A549 (cell line): Measurements from ENCODE around the gene TLR9. TPM values are rescaled to one million over a fixed set of nuclear protein-coding genes. Genes with fewer than 3 reads are reported as not detected.
A peak's percentile ranks its signal among the peaks of the same experiment; 100 is the strongest.

Experiments used
- ATAC-seq, 2 experiments: fragments of 200-7000 bp in 1 of 2; fragments of >200 bp in 1 of 2; cut with Nextera tagmentation in 1 of 2; cut with Tn5 transposase in 1 of 2; 3 replicates each; pipeline versions ENCODE4 v1.8.0 to v1.9.1; 2018 to 2020; ENCODE audit warnings: mild to moderate bottlenecking in 1 of 2, moderate library complexity in 1 of 2
- CTCF ChIA-PET: fragments of 300-600 bp; sonication (Branson Sonifier 250); formaldehyde crosslinking; extraction: SDS; loops from one replicate; lab custom pipeline; 2021; ENCODE audit warnings: antibody characterized with exemption, inconsistent platforms; lab: Yijun Ruan, JAX
- POLR2A ChIA-PET: fragments of 350-600 bp; formaldehyde crosslinking; extraction: SDS; loops from one replicate; lab custom pipeline; 2021; ENCODE audit warnings: antibody characterized with exemption, inconsistent platforms; lab: Yijun Ruan, JAX
- DNase-seq, 2 experiments: peaks; one replicate each; pipeline versions ENCODE4 v3.0.0 to v3.0.0-alpha.2; 2011 to 2016; ENCODE audit warnings: low read depth in 1 of 2, low spot score in 1 of 2
- FAIRE-seq: peaks from 2 replicates; lab custom pipeline; 2011; peaks lifted over from hg19 to GRCh38; lab: Jason Lieb, UNC
- H3K27ac ChIP-seq, 2 experiments: fragments of >200 bp; sonication (Bioruptor Twin); formaldehyde crosslinking; 3 replicates each; pipeline ENCODE4 v1.5.1; 2016 to 2017
- H3K4me1 ChIP-seq: fragments of >200 bp; sonication (Bioruptor Twin); formaldehyde crosslinking; 3 replicates; pipeline ENCODE4 v1.6.1; 2016
- H3K4me2 ChIP-seq: fragments of >200 bp; sonication (Bioruptor Twin); formaldehyde crosslinking; 3 replicates; pipeline ENCODE4 v1.6.1; 2016
- H3K4me3 ChIP-seq: fragments of >200 bp; sonication (Bioruptor Twin); formaldehyde crosslinking; 3 replicates; pipeline ENCODE4 v1.5.1; 2016
- H3K9me3 ChIP-seq: fragments of >200 bp; sonication (Bioruptor Twin); formaldehyde crosslinking; 3 replicates; pipeline ENCODE4 v1.6.1; 2016
- BCL3 ChIP-seq: fragments of >200 bp; sonication (Bioruptor Twin); formaldehyde crosslinking; IDR thresholded peaks from 3 replicates; pipeline ENCODE4 v1.6.1; 2016
- BHLHE40 ChIP-seq: IDR thresholded peaks from 2 replicates; pipeline ENCODE4 v1.6.1; 2012; ENCODE audit warnings: low read depth, low read length, inconsistent platforms
- CBX2 ChIP-seq: fragments of 200-600 bp; sonication (generic); IDR thresholded peaks from 2 replicates; pipeline ENCODE4 v1.6.1; 2016; ENCODE audit warnings: low read depth, mild to moderate bottlenecking, borderline replicate concordance
- CEBPB ChIP-seq, 2 experiments: fragments of >200 bp in 1 of 2; sonication (Bioruptor Twin) in 1 of 2; formaldehyde crosslinking in 1 of 2; IDR thresholded peaks; 2 replicates each; pipeline ENCODE4 v1.6.1; 2012 to 2016
- CHD2 ChIP-seq: fragments of 150-350 bp; IDR thresholded peaks from 2 replicates; pipeline ENCODE4 v1.6.1; 2014; ENCODE audit warnings: low read length; ENCODE audit not compliant: partially characterized antibody
- ELK1 ChIP-seq: fragments of 150-350 bp; IDR thresholded peaks from 2 replicates; pipeline ENCODE4 v1.6.1; 2014; ENCODE audit warnings: low read depth, mild to moderate bottlenecking, low read length
- ESRRA ChIP-seq: fragments of 150-350 bp; IDR thresholded peaks from 2 replicates; pipeline ENCODE4 v1.6.1; 2014; ENCODE audit warnings: mild to moderate bottlenecking, low read length, borderline replicate concordance
- FOXS1 ChIP-seq: fragments of 250-450 bp; sonication (Bioruptor Pico); IDR thresholded peaks from 2 replicates; pipeline ENCODE4 v1.5.0; 2020; ENCODE audit warnings: mild to moderate bottlenecking, moderate library complexity
- GATA3 ChIP-seq: IDR thresholded peaks from 2 replicates; pipeline ENCODE4 v1.6.1; 2012; ENCODE audit warnings: borderline replicate concordance
- JUN ChIP-seq, 2 experiments: fragments of >200 bp; sonication (Bioruptor Twin); formaldehyde crosslinking; IDR thresholded peaks; 2 replicates in 1 of 2; 3 replicates in 1 of 2; pipeline ENCODE4 v1.6.1; 2016 to 2017
- KDM5A ChIP-seq: fragments of 200-600 bp; sonication (generic); IDR thresholded peaks from 2 replicates; pipeline ENCODE4 v1.6.1; 2016; ENCODE audit warnings: antibody characterized with exemption, mild to moderate bottlenecking
- MAFK ChIP-seq: fragments of 450-650 bp; IDR thresholded peaks from 2 replicates; pipeline ENCODE4 v1.6.1; 2014; ENCODE audit not compliant: partially characterized antibody
- MAX ChIP-seq: IDR thresholded peaks from 2 replicates; pipeline ENCODE4 v1.6.1; 2012
- MYC ChIP-seq: IDR thresholded peaks from 2 replicates; pipeline ENCODE4 v1.6.1; 2012; ENCODE audit warnings: mild to moderate bottlenecking, inconsistent platforms, low read length, improper control_type of control experiment, borderline replicate concordance
- NR3C1 ChIP-seq: fragments of >200 bp; sonication (Bioruptor Twin); formaldehyde crosslinking; IDR thresholded peaks from 3 replicates; pipeline ENCODE4 v1.6.1; 2017
- PHF8 ChIP-seq: fragments of 200-600 bp; sonication (generic); IDR thresholded peaks from 2 replicates; pipeline ENCODE4 v1.6.1; 2016; ENCODE audit warnings: low read depth, mild to moderate bottlenecking, antibody characterized with exemption, moderate library complexity, borderline replicate concordance
- POLR2A ChIP-seq: IDR thresholded peaks from 2 replicates; pipeline ENCODE4 v1.6.1; 2012; ENCODE audit warnings: mild to moderate bottlenecking, low read length
- RAD21 ChIP-seq, 2 experiments: fragments of >200 bp in 1 of 2; sonication (Bioruptor Twin) in 1 of 2; formaldehyde crosslinking in 1 of 2; IDR thresholded peaks in 1 of 2; conservative IDR thresholded peaks in 1 of 2; 2 replicates in 1 of 2; 3 replicates in 1 of 2; pipeline ENCODE4 v1.6.1; 2012 to 2018; ENCODE audit warnings: inconsistent platforms in 1 of 2
- RARB ChIP-seq: fragments of 250-450 bp; sonication (Bioruptor Pico); IDR thresholded peaks from 2 replicates; pipeline ENCODE4 v1.8.0; 2021; ENCODE audit warnings: mild to moderate bottlenecking, moderate library complexity
- RNF2 ChIP-seq: fragments of 200-600 bp; sonication (generic); IDR thresholded peaks from 2 replicates; pipeline ENCODE4 v1.6.1; 2016; ENCODE audit warnings: low read depth, mild to moderate bottlenecking, antibody characterized with exemption, moderate library complexity, borderline replicate concordance
- SMC3 ChIP-seq: fragments of >200 bp; sonication (Bioruptor Twin); formaldehyde crosslinking; IDR thresholded peaks from 3 replicates; pipeline ENCODE4 v1.6.1; 2018; ENCODE audit warnings: inconsistent platforms
- ZNF302 ChIP-seq: fragments of 250-450 bp; sonication (Bioruptor Pico); IDR thresholded peaks from 2 replicates; pipeline ENCODE4 v1.9.0; 2021; ENCODE audit warnings: inconsistent platforms, mild to moderate bottlenecking, moderate library complexity
- WGBS: methylation state at CpG from one replicate; pipeline ENCODE4 v1.1.6; 2017; ENCODE audit errors: missing lambda C conversion rate; 5-methylcytosine and 5-hydroxymethylcytosine counted together
- polyA plus RNA-seq, 4 experiments: library from polyadenylated mRNA; depleted of rRNA in 3 of 4; stranded (reverse); fragments of >200 nt; fragmentation: RNase III in 1 of 4; extraction: RNeasy Plus Mini Kit Qiagen cat#74134 plus additional on column Dnase treatment in 1 of 4; gene quantifications; 2 replicates in 3 of 4; 3 replicates in 1 of 4; pipeline ENCODE4 v1.2.3, GENCODE V29; 2011 to 2017
- TF ChIP-seq, protein P1 (sequence below): fragments of 450-650 bp; IDR thresholded peaks from 2 replicates; pipeline ENCODE4 v1.6.1; 2014; ENCODE audit warnings: antibody characterized with exemption
- TF ChIP-seq, protein P2 (sequence below): fragments of 250-450 bp; sonication (Bioruptor Pico); IDR thresholded peaks from 2 replicates; pipeline ENCODE4 v1.5.0; 2020; ENCODE audit warnings: low read depth, mild to moderate bottlenecking, moderate library complexity

TLR9 gene
- polyA plus RNA-seq, 2 of the 4 experiments (the other 2 are of a cell fraction) = 0.04 TPM; not detected in 1

DNA sequence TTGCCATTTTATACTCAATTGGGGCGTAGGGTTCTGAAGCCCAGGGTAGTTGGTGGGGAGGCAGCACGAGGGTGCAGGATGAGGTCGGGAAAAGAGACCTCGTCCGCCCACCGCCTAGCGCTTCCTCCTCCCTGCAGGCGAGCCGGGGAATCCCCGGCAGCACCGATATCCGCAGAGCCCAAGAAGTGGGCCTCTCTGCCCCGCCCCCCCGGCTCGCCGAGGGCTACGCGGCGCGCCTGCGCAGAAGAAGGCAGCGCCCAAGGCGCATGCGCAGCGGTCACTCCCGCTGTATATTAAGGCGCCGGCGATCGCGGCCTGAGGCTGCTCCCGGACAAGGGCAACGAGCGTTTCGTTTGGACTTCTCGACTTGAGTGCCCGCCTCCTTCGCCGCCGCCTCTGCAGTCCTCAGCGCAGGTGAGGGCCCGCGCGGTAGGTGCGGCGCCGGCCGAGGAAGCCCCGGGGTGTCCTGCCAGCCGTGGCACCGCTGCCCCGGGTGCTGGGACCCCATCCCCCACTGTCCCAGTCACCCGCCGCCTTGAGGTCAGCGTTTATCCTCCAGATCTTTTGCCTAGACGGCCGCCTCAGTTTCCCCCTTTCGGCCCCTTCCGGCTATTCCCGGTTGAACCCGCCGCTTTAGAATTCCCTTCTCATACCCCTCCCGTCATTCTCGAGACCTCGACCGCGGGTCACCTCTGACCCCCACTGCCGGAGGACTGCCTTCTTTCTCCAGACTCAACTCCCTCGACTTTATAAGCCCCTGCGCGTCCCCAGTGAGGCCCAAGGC is 27.4 kb downstream of the TLR9 start, which contains the start of gene ALAS1:
ALAS1 (plus strand) TSS at position 319 of the 784 bp plus-strand sequence. CDS start 1,082 bp downstream, outside the sequence.
- ATAC-seq (peak; percentile 77 to 90), FAIRE-seq (no peak), DNase-seq (peak; percentile 78 to 79)
- no peak for TF ChIP-seq CHD2
- peak; percentile 88 for TF ChIP-seq POLR2A
- TF ChIP-seq ESRRA = no peak
- no peak for TF ChIP-seq ELK1
- peak; percentile 36; the same call in 1 of the 3 replicates for TF ChIP-seq BCL3
- TF ChIP-seq NR3C1 = no peak
- TF ChIP-seq, protein P1, sequence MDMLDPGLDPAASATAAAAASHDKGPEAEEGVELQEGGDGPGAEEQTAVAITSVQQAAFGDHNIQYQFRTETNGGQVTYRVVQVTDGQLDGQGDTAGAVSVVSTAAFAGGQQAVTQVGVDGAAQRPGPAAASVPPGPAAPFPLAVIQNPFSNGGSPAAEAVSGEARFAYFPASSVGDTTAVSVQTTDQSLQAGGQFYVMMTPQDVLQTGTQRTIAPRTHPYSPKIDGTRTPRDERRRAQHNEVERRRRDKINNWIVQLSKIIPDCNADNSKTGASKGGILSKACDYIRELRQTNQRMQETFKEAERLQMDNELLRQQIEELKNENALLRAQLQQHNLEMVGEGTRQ = no peak
- TF ChIP-seq KDM5A = no peak
- TF ChIP-seq CEBPB (IDR thresholded peaks at IDR 0.05) = no peak
- TF ChIP-seq RAD21 (conservative IDR thresholded peaks at IDR 0.05 in 1 of 2, IDR thresholded peaks at IDR 0.05 in 1 of 2) = no peak
- no peak for TF ChIP-seq CBX2
- TF ChIP-seq JUN (IDR thresholded peaks at IDR 0.05) = peak in 1 of 2 experiments; percentile 69; a peak in 3 of 5 replicates
- TF ChIP-seq, protein P2, sequence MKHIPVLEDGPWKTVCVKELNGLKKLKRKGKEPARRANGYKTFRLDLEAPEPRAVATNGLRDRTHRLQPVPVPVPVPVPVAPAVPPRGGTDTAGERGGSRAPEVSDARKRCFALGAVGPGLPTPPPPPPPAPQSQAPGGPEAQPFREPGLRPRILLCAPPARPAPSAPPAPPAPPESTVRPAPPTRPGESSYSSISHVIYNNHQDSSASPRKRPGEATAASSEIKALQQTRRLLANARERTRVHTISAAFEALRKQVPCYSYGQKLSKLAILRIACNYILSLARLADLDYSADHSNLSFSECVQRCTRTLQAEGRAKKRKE (CRISPR knock-in tag) = no peak
- TF ChIP-seq MAFK = no peak
- no peak for TF ChIP-seq SMC3
- no peak for TF ChIP-seq RARB (CRISPR knock-in tag)
- TF ChIP-seq ZNF302 (CRISPR knock-in tag) = no peak
- no peak for TF ChIP-seq MYC
- TF ChIP-seq GATA3 = no peak
- peak; percentile 35; the same call in 1 of the 2 replicates for TF ChIP-seq PHF8
- no peak for TF ChIP-seq BHLHE40
- no peak for TF ChIP-seq FOXS1 (CRISPR knock-in tag)
- TF ChIP-seq RNF2 = no peak
- TF ChIP-seq MAX = peak; percentile 46; the same call in 1 of the 2 replicates
- WGBS = 5% methylated on average over 28 of the region's 71 CpGs
- peak within 1 kb of the TSS; percentile 68 for H3K4me3 ChIP-seq
- H3K4me2 ChIP-seq = peak within 1 kb of the TSS; percentile 94
- ChIA-PET CTCF (interaction anchor here (0.6 to 1.3 kb wide), 3 partner anchors 22 to 50 kb away, joined by 3 to 6 read pairs (median 4); no protein-coding TSS in a partner anchor), POLR2A (no interaction called here)
- H3K4me1 ChIP-seq = peaks cover 26% of the 10 kb centered on the region
- no peaks in the 10 kb centered on the region for H3K9me3 ChIP-seq
- H3K27ac ChIP-seq = peak within 1 kb of the TSS; percentile 93 to 96
